Ishikawa (cell line): ENCODE results near the gene FAM120AOS.
A peak's percentile ranks its signal among the peaks of the same experiment; 100 is the strongest.

Experiments used
- CEBPB ChIP-seq: IDR thresholded peaks from 2 replicates; pipeline ENCODE4 v1.6.1; 2012
- CREB1 ChIP-seq: IDR thresholded peaks from 2 replicates; pipeline ENCODE4 v1.6.1; 2012; ENCODE audit warnings: low read depth
- EGR1 ChIP-seq: IDR thresholded peaks from 2 replicates; pipeline ENCODE4 v1.6.1; 2012
- EP300 ChIP-seq: IDR thresholded peaks from 2 replicates; pipeline ENCODE4 v1.6.1; 2012; ENCODE audit warnings: borderline replicate concordance
- FOXM1 ChIP-seq: IDR thresholded peaks from 2 replicates; pipeline ENCODE4 v1.6.1; 2012; ENCODE audit warnings: low read depth, borderline replicate concordance
- NFIC ChIP-seq: IDR thresholded peaks from 2 replicates; pipeline ENCODE4 v1.6.1; 2012
- RAD21 ChIP-seq: IDR thresholded peaks from 2 replicates; pipeline ENCODE4 v1.6.1; 2012; ENCODE audit warnings: low read depth
- TAF1 ChIP-seq: IDR thresholded peaks from 2 replicates; pipeline ENCODE4 v1.6.1; 2012; ENCODE audit warnings: low read depth, mild to moderate bottlenecking
- TCF12 ChIP-seq: IDR thresholded peaks from 2 replicates; pipeline ENCODE4 v1.6.1; 2012; ENCODE audit warnings: low read depth
- TEAD4 ChIP-seq: IDR thresholded peaks from 2 replicates; pipeline ENCODE4 v1.6.1; 2012
- YY1 ChIP-seq: IDR thresholded peaks from 2 replicates; pipeline ENCODE4 v1.6.1; 2012; ENCODE audit warnings: low read depth
- ZBTB7A ChIP-seq: IDR thresholded peaks from 2 replicates; pipeline ENCODE4 v1.6.1; 2012; ENCODE audit warnings: low read depth
- TF ChIP-seq, protein P1 (sequence below): IDR thresholded peaks from 2 replicates; pipeline ENCODE4 v1.6.1; 2012; ENCODE audit warnings: low read depth, mild to moderate bottlenecking
- TF ChIP-seq, protein P2 (sequence below): IDR thresholded peaks from 2 replicates; pipeline ENCODE4 v1.6.1; 2012
- TF ChIP-seq, protein P3 (sequence below): IDR thresholded peaks from 2 replicates; pipeline ENCODE4 v1.6.1; 2012

Gene FAM120AOS

DNA sequence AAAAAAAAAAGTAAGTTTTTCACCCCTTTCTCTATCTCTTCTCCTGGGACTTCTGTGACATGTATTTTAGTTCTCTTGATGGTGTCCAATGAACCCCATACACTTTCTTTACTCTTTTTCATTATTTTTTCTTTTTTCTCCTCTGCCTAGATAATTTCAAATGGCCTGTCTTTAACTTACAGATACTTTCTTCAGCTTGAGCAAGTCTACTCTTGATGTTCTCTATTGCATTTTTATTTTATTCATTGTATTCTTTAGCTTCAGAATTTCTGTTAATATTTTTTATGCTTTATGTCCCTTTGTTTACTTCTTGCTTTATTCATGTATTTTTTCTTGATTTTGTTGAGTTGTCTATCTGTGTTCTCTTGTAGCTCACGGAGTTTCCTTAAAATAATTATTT is 34.4 kb downstream of the FAM120AOS start:
- no peak for TF ChIP-seq EP300
- TF ChIP-seq CEBPB, result no peak
- TF ChIP-seq EGR1, result no peak
- TF ChIP-seq TAF1, result no peak
- TF ChIP-seq RAD21, result no peak
- TF ChIP-seq NFIC, result no peak
- no peak for TF ChIP-seq YY1
- TF ChIP-seq, protein P1, sequence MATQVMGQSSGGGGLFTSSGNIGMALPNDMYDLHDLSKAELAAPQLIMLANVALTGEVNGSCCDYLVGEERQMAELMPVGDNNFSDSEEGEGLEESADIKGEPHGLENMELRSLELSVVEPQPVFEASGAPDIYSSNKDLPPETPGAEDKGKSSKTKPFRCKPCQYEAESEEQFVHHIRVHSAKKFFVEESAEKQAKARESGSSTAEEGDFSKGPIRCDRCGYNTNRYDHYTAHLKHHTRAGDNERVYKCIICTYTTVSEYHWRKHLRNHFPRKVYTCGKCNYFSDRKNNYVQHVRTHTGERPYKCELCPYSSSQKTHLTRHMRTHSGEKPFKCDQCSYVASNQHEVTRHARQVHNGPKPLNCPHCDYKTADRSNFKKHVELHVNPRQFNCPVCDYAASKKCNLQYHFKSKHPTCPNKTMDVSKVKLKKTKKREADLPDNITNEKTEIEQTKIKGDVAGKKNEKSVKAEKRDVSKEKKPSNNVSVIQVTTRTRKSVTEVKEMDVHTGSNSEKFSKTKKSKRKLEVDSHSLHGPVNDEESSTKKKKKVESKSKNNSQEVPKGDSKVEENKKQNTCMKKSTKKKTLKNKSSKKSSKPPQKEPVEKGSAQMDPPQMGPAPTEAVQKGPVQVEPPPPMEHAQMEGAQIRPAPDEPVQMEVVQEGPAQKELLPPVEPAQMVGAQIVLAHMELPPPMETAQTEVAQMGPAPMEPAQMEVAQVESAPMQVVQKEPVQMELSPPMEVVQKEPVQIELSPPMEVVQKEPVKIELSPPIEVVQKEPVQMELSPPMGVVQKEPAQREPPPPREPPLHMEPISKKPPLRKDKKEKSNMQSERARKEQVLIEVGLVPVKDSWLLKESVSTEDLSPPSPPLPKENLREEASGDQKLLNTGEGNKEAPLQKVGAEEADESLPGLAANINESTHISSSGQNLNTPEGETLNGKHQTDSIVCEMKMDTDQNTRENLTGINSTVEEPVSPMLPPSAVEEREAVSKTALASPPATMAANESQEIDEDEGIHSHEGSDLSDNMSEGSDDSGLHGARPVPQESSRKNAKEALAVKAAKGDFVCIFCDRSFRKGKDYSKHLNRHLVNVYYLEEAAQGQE, result no peak
- TF ChIP-seq FOXM1, result no peak
- TF ChIP-seq, protein P2, sequence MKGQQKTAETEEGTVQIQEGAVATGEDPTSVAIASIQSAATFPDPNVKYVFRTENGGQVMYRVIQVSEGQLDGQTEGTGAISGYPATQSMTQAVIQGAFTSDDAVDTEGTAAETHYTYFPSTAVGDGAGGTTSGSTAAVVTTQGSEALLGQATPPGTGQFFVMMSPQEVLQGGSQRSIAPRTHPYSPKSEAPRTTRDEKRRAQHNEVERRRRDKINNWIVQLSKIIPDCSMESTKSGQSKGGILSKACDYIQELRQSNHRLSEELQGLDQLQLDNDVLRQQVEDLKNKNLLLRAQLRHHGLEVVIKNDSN, result no peak
- no peak for TF ChIP-seq ZBTB7A

DNA sequence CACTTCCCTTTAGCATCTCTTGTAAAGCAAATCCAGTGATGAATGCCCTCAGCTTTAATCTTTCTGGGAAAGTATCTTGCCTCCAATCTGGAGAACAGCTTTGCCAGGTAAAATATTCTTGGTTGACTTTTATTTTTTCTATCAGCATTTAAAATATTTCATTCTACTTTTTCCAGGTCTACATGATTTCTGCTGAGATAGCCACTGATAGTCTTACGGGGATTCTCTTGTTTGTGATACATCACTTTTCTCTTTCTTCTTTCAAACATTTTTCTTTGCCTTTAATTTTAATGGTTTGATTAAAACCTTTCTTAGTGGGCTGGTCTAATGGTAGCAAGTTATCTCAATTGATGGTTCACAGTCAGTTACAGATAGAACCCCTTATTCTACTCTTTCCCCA is 35.8 kb downstream of the FAM120AOS start:
- TF ChIP-seq, protein P2, result no peak
- TF ChIP-seq, protein P3, sequence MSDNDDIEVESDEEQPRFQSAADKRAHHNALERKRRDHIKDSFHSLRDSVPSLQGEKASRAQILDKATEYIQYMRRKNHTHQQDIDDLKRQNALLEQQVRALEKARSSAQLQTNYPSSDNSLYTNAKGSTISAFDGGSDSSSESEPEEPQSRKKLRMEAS, result no peak
- TF ChIP-seq FOXM1 (no peak), NFIC (no peak), EGR1 (no peak), TEAD4 (no peak), RAD21 (no peak), EP300 (no peak), YY1 (no peak), CREB1 (no peak), TAF1 (no peak), ZBTB7A (no peak)

DNA sequence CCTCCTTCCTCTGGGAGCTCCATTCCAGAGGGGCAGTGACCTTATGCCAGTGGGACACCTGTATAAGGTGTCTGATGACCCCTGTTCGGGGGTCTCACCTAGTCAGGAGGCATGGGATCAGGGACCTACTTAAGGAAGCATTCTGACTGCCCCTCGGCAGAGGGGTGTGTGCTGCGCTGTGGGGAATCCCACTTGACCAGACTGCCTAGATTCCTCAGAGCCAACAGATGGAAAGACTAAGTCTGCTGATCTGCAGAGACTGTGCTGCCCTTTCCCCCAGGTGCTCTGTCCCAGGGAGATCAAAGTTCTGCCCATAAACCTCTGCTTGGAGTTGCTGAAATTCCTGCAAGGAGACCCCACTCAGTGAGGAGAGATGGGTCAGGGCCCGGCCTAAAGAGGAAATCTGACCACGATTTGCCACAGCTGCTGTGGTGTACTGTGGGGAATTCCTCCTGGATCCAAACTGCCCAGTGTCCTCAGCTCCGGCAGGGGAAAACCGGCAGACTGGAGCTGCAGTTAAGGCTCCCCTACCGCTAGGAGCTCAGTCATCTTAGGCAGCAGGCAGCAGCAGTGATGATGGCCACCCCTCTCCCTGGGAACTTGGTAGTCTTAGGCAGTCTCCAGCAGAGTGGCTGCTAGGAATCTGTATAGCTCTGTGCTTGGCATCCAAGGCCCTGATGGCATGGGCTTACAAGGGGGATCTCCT is 36.7 kb downstream of the FAM120AOS start:
- TF ChIP-seq TEAD4, result peak; percentile 70
- TF ChIP-seq, protein P1, result no peak
- TF ChIP-seq YY1, result no peak

DNA sequence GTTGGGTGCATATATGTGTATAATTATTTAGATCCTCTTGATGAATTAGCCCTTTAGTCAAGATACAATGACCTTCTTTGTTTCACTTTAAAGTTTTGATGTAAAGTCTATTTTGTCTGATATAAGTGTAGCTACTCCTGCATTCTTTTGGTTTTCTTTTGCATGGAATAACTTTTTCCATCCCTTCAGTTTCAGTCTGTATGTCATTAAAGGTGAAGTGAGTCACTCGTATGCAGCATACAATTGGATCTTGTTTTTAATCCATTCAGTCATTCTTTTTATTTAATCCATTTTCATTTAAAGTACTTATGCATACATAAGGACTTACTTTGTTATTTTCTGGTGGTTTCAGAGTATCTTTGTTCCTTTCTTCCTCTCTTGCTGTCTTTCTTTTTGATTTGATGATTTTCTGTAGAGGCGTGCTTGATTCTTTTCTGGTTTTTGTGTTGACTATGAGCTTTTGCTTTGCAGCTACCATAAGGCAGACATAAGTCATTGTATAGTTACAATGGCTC is 38.1 kb downstream of the FAM120AOS start:
- TF ChIP-seq EGR1, result no peak
- no peak for TF ChIP-seq RAD21
- no peak for TF ChIP-seq TCF12
- TF ChIP-seq CREB1, result no peak
- TF ChIP-seq ZBTB7A, result no peak
- no peak for TF ChIP-seq CEBPB
- TF ChIP-seq TEAD4, result no peak
- TF ChIP-seq, protein P2, result no peak
- no peak for TF ChIP-seq NFIC
- TF ChIP-seq YY1, result no peak
- TF ChIP-seq EP300, result no peak

DNA sequence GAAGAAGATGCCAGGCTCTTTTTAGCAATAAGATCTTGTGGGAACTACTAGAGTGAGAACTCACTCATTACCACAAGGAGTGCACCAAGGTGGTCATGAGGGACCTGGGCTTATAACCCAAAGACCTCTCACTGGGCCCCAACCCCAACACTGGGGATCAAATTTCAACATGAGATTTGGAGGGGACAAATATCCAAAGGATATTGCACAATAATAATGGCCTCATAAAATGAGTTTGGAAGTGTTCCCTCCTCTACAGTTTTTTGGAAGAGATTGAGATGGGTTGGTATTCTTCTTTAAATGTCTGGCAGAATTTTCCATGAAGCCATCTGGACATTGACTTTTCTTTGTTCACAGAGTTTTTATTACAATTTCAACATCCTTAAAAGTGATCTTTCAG is 39.9 kb downstream of the FAM120AOS start:
- TF ChIP-seq NFIC (no peak), FOXM1 (no peak), TAF1 (no peak), ZBTB7A (no peak), CEBPB (no peak), TEAD4 (no peak), EP300 (no peak), RAD21 (no peak), YY1 (no peak), TCF12 (no peak), EGR1 (no peak), CREB1 (no peak)
- TF ChIP-seq, protein P3, result no peak
- TF ChIP-seq, protein P2, result no peak
- TF ChIP-seq, protein P1, result no peak
